SKM-1 treated with dmso at 0.1 percent for 144 hours (cell line): ENCODE measurements around the gene TJP1.
"Not testable (repeated sequence)": the region's sequence is repeated elsewhere in the genome, so short reads cannot be mapped to it uniquely, and the experiment has no call there.

ENCODE experiments used
- DNase-seq: peaks from one replicate; lab custom pipeline; 2025; ENCODE audit not compliant: unreplicated experiment; lab: John Stamatoyannopoulos, UW

Gene TJP1

GRCh38 chr15:29840054-29840453 is 17.8 kb upstream of the TJP1 start:
- no peak for DNase-seq

- no peak for DNase-seq
Observed at GRCh38 chr15:29838352-29839010, 16.2 kb upstream of the TJP1 start.

- no peak for DNase-seq
Observed at GRCh38 chr15:29835301-29835700, 13.0 kb upstream of the TJP1 start.

DNA sequence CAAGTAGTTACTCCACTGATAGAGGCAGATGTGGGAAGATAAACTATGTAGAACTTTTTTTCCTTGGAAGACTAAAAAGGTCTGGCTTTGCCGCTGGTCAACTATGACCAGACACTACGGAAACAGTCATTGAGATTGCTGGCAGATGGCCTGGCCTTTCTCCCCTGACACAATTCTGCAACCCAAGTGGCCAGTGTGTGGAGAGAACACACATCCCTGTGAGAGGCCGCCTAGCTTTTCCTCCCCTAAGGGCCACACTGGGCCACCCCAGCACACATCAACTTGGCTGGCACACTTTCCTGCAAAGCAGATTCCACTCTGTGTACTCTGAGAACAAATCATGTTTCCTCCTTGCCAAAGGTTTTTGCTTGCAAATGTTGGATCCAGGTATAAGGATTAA is 10.4 kb upstream of the TJP1 start:
- DNase-seq: no peak

GRCh38 chr15:29826908-29827820 is 4.9 kb upstream of the TJP1 start:
- DNase-seq: no peak

DNA sequence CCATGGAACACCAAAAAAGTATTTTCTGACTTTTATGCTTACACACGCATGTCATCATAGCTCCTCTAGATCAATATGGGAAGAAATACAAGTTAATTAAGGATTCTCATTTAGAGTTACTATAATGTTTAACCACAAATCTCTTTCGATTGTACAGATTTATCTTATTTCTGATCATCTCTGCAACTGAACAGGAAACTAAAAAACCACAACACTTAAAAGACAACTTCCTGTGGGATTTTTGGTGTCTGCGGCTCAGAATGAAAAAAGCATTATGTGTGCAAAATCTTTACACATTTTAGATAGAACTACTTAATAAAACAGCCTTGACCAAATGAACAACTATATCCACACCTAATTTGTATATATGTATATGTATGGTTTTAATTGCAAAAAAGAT is 3.0 kb upstream of the TJP1 start:
- DNase-seq: no peak

DNA sequence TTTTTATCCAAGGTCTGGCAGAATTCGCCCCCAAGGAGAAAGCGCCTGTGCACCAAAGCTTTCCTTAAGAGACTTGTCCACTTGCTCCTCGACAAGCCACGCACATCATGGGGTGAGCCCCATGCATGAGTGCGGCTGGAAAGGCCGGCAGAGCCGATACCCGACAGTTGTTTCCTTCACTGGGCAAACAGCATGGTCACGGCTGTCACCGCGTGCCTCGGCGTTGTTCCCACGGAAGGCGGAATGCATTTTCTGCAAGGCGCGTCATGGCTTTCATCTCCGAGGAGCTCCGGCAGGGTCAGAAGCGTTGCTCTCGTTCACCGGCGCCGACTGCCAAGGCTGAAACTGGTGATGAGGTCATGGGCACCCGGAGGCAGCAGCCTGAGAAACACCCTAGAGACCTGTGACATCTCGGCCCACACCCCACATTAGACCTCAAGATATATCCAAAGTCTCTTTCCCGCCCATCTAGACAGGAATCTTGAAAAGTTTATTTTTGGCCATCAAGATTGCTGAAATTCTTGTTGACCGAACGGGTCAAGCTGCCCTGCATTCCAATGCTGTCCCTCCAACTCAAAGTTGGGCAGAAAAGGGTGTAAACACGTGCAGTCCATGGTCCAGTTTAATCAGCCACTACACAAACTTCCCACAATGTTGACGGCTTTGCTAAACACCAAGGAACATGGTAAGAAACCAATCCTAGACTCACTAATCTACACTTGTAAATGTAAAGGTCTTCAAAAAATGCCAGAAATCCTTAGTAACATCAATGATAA is 604 bp upstream of the TJP1 start:
- no peak for DNase-seq

DNA sequence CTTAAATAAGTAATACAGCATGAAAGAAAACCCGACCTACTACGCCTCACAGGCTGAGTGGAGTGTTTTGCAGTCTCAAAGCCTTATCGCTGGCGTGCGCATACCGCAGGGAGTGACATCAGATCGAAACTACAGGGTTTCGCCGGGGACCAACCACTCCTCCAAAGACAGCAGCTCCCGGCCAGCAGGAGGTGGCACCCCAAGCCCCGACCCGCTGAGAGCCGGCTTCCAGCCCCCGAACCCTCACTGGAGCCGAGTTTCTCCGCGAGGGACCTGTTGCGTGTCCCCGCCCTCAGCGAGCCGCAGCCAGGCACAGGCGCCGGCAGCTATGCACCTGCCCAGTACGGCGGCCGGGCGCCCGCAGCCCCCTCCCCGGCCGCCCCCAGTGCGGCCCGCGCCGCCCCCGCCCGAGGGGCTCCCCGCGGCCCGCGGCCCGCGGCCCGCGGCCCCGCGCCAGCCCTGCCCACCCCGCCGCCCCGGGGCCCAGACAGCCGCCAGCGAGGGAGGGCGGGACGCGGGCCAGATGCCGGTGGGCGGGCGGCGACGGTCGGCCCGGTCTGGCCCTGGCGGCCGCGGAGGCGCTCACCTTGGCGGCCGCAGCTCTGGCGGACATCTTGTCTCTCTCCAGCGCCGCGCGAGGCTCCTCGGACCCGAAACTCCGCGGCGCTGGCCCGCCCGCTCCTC is 710 bp downstream of the TJP1 start:
- DNase-seq: no peak

- DNase-seq: no peak
Observed at GRCh38 chr15:29820394-29821154, 1.7 kb downstream of the TJP1 start.

DNA sequence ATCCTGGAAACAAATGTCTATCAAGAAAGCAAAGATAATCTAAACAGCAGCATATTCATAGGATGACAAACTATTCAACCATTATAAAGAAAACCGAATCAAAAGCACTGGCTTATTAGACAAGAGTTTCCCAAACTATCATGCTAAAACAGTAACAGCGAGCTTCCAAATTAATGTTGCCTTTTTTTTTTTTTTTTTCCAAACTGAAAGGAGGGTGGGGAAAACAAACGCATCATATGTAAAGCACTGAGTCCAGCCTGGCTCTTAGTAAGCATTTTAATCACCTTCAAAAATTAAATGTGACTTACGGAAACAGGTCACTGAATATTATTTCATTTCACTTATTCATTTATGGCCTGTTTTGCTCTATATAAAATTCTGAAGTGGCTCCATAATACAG is 2.3 kb downstream of the TJP1 start:
- DNase-seq: no peak

DNA sequence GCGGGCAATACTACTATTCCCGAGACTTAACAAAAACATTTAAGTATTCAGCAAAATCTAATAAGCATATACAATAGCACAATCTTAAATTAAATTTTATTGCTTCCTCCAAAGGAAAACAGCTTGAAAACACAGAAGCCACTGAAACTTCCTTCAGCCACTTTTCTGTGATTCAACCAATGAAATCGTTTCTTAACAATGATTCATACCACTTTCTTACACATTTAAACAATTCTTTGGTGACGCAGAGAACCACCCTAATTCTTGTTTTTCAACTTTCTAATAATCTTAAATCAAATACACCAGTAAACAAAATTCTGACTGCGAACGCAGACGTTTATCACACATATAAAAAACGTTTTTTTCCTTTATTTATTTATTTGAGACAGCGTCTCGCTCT is 4.1 kb downstream of the TJP1 start:
- DNase-seq: no peak

DNA sequence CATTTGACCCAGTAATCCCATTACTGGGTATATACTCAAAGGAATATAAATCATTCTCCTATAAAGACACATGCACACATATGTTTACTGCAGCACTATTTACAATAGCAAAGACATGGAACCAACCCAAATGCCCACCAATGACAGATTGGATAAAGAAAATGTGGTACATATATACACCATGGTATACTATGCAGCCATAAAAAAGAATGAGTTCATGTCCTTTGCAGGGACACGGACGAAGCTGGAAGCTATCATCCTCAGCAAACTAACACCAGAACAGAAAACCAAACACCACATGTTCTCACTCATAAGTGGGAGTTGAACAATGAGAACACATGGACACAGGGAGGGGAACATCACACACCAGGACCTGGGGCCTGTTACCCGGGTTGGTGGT is 4.8 kb downstream of the TJP1 start:
- DNase-seq: not testable (repeated sequence)

DNA sequence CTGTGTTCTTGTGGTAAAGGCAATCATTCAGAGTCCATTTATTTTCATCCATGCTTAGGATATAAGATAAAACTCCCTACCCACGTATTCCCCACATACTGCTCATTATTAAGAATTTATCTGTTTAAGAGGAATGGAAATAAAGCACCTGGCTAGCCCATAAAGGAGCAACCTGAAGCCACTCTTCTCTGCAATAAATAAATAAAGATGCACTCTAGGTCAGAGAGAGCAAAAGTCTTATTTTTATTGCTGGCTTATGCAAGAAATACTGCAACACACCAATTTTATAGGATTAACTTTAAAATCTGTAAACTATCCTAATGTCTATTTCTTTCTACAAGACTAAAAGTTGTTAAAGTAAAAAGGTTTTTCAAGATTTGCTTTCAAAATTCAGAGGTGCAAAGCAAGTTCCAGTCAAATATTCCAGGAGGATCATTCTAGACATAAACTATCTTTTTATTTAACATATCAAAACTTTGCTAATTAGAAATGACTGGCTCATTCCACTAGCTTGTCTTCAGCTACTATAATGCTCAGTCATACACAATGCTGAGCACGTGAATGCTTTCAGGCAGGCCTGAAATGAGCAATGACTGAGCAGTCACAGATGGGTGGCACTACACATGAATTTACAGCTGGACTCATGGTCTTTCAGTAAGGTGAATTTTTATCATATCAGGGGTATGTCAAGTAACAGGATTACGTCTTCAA is 7.1 kb downstream of the TJP1 start:
- no peak for DNase-seq

- DNase-seq: no peak
Observed at GRCh38 chr15:29813009-29813408, 9.3 kb downstream of the TJP1 start.

DNA sequence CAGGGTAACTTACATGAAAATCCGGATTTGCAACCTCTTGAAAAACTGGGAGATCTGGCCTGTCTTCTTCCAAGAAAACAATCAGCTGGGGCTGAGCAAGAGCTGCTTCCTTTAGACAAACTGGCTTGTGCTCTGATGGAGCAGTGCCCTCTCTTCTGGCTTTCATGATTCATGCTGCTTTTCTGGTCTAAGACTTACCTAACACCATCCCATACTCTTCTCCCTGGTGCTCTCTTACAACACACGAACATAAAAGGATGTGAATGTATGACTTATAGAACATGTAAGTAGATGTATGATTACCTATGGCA is 9.9 kb downstream of the TJP1 start:
- no peak for DNase-seq

GRCh38 chr15:29811691-29812383 is 10.4 kb downstream of the TJP1 start:
- DNase-seq: no peak

GRCh38 chr15:29805708-29806104 is 16.6 kb downstream of the TJP1 start:
- DNase-seq: no peak

- no peak for DNase-seq
Observed at GRCh38 chr15:29805043-29805707, 17.1 kb downstream of the TJP1 start.

- DNase-seq: no peak
Observed at GRCh38 chr15:29802411-29802810, 19.9 kb downstream of the TJP1 start.
